IMR-90 (cell line): ENCODE data around the gene ULBP2. TPM values are rescaled to one million over a fixed set of nuclear protein-coding genes. Genes with fewer than 3 reads are reported as not detected.

Experiments
- ATAC-seq: fragments of 200-7000 bp; cut with Tn5 transposase; 2 replicates; pipeline ENCODE4 v1.9.1; 2020; ENCODE audit warnings: low read depth, mild to moderate bottlenecking, moderate library complexity
- BruUV-seq: library from RNA; stranded (reverse); fragments of 400-500 nt; replicated peaks from 2 replicates; lab custom pipeline; 2021; lab: Mats Ljungman, UMichigan
- CTCF ChIA-PET: fragments of 300-600 bp; formaldehyde crosslinking; extraction: SDS; loops from one replicate; lab custom pipeline; 2021; ENCODE audit warnings: antibody characterized with exemption; lab: Yijun Ruan, JAX
- POLR2A ChIA-PET: fragments of 300-600 bp; sonication (Branson Sonifier 250); formaldehyde crosslinking; loops from one replicate; lab custom pipeline; 2022; ENCODE audit warnings: antibody characterized with exemption; ENCODE audit not compliant: unreplicated experiment; lab: Charles Lee
- DNase-seq: peaks from one replicate; pipeline ENCODE4 v3.0.0; 2013
- H2AFZ ChIP-seq: replicated peaks from 2 replicates; pipeline ENCODE3; 2013; ENCODE audit warnings: low read length, mild to moderate bottlenecking; ENCODE audit not compliant: poor library complexity
- H2AK5ac ChIP-seq: 2 replicates; pipeline ENCODE4 v1.6.1; 2013; ENCODE audit warnings: low read depth, low read length, inconsistent platforms
- H2AK9ac ChIP-seq: replicated peaks from 2 replicates; pipeline ENCODE3; 2013; ENCODE audit warnings: mild to moderate bottlenecking, low read depth, low read length, moderate library complexity; ENCODE audit not compliant: poor library complexity
- H2BK120ac ChIP-seq: 2 replicates; pipeline ENCODE4 v1.6.1; 2013; ENCODE audit warnings: low read depth, low read length, inconsistent platforms
- H2BK15ac ChIP-seq: 3 replicates; pipeline ENCODE4 v1.6.1; 2013; ENCODE audit warnings: low read depth, low read length, inconsistent platforms
- H2BK20ac ChIP-seq: 2 replicates; pipeline ENCODE4 v1.6.1; 2013; ENCODE audit warnings: low read depth, mild to moderate bottlenecking, inconsistent platforms, low read length, moderate library complexity
- H2BK5ac ChIP-seq: 2 replicates; pipeline ENCODE4 v1.6.1; 2013; ENCODE audit warnings: mild to moderate bottlenecking, low read depth, low read length, inconsistent platforms; ENCODE audit not compliant: poor library complexity, severe bottlenecking
- H3K14ac ChIP-seq: replicated peaks from 2 replicates; pipeline ENCODE4 v1.6.1; 2013; ENCODE audit warnings: low read depth, low read length, inconsistent platforms
- H3K18ac ChIP-seq: 2 replicates; pipeline ENCODE4 v1.6.1; 2013; ENCODE audit warnings: low read depth, low read length, control low read depth
- H3K23ac ChIP-seq: 2 replicates; pipeline ENCODE4 v1.6.1; 2013; ENCODE audit warnings: low read depth, low read length, inconsistent platforms
- H3K27ac ChIP-seq: 2 replicates; pipeline ENCODE4 v1.5.1; 2013; ENCODE audit warnings: mild to moderate bottlenecking, control low read depth, low read length; ENCODE audit not compliant: insufficient read depth
- H3K27me3 ChIP-seq: 2 replicates; pipeline ENCODE4 v1.6.1; 2013; ENCODE audit warnings: low read length; ENCODE audit not compliant: control insufficient read depth, insufficient read depth
- H3K36me3 ChIP-seq: 2 replicates; pipeline ENCODE4 v1.6.1; 2013; ENCODE audit warnings: low read length, mixed read lengths; ENCODE audit not compliant: control insufficient read depth, insufficient read depth
- H3K4ac ChIP-seq: 2 replicates; pipeline ENCODE4 v1.6.1; 2013; ENCODE audit warnings: low read depth, low read length, inconsistent platforms
- H3K4me1 ChIP-seq: 2 replicates; pipeline ENCODE4 v1.6.1; 2013; ENCODE audit warnings: low read length, mixed read lengths; ENCODE audit not compliant: control insufficient read depth, insufficient read depth
- H3K4me2 ChIP-seq: 2 replicates; pipeline ENCODE4 v1.6.1; 2013; ENCODE audit warnings: low read depth, mild to moderate bottlenecking, control low read depth, low read length, moderate library complexity
- H3K4me3 ChIP-seq: 2 replicates; pipeline ENCODE4 v1.5.1; 2013; ENCODE audit warnings: low read depth, mild to moderate bottlenecking, control low read depth, low read length, moderate library complexity; ENCODE audit not compliant: insufficient read depth
- H3K56ac ChIP-seq: 2 replicates; pipeline ENCODE4 v1.6.1; 2013; ENCODE audit warnings: low read length, inconsistent platforms; ENCODE audit not compliant: insufficient read depth; ENCODE audit errors: extremely low read depth
- H3K79me1 ChIP-seq, 2 experiments: 2 replicates each; pipeline ENCODE4 v1.6.1; 2013; ENCODE audit warnings: low read length in 2 of 2, inconsistent platforms in 1 of 2, low read depth in 1 of 2
- H3K9ac ChIP-seq: 2 replicates; pipeline ENCODE4 v1.6.1; 2013; ENCODE audit warnings: low read depth, low read length, control low read depth
- H3K9me1 ChIP-seq: 2 replicates; pipeline ENCODE4 v1.6.1; 2013; ENCODE audit warnings: low read length, inconsistent platforms; ENCODE audit not compliant: insufficient read depth
- H3K9me3 ChIP-seq: 2 replicates; pipeline ENCODE4 v1.6.1; 2013; ENCODE audit warnings: low read length; ENCODE audit not compliant: control insufficient read depth, insufficient read depth
- H4K20me1 ChIP-seq: 2 replicates; pipeline ENCODE4 v1.6.1; 2013; ENCODE audit warnings: low read length, inconsistent platforms; ENCODE audit not compliant: insufficient read depth
- H4K5ac ChIP-seq: 2 replicates; pipeline ENCODE4 v1.6.1; 2013; ENCODE audit warnings: mild to moderate bottlenecking, low read depth, low read length, control low read depth
- H4K8ac ChIP-seq, 2 experiments: 2 replicates each; pipeline ENCODE4 v1.6.1; 2013; ENCODE audit warnings: low read depth in 2 of 2, low read length in 2 of 2, control low read depth in 1 of 2, inconsistent platforms in 1 of 2
- H4K91ac ChIP-seq: 2 replicates; pipeline ENCODE4 v1.6.1; 2013; ENCODE audit warnings: low read depth, low read length, inconsistent platforms; ENCODE audit not compliant: insufficient read depth
- CHD1 ChIP-seq: IDR thresholded peaks from 2 replicates; pipeline ENCODE4 v1.6.1; 2012; ENCODE audit warnings: low read depth, low read length, improper control_type of control experiment
- WGBS, 2 experiments: methylation state at CpG; one replicate each; pipeline versions ENCODE4 v1.1.5 to v1.1.7; 2013; ENCODE audit warnings: missing lambda C conversion rate in 2 of 2; ENCODE audit not compliant: insufficient read length in 1 of 2; ENCODE audit errors: extremely low coverage in 2 of 2; 5-methylcytosine and 5-hydroxymethylcytosine counted together
- dilution Hi-C: fragments of 300-500 bp; cut with HindIII; formaldehyde crosslinking; loops from one replicate; pipeline ENCODE4 v1.14.3; 2018; ENCODE audit warnings: low sequenced_read_pairs; ENCODE audit not compliant: unreplicated experiment
- in situ Hi-C: fragments of 300-500 bp; cut with MboI; formaldehyde crosslinking; loops from 3 replicates; pipeline ENCODE4 v1.14.3; 2019; ENCODE audit warnings: low sequenced_read_pairs, inconsistent platforms, mixed read lengths
- intact Hi-C: fragments of 100-400 bp; cut with micrococcal nuclease; formaldehyde crosslinking; loops from 2 replicates; pipeline ENCODE4 v1.10.0; 2022
- polyA plus RNA-seq, 3 experiments: library from polyadenylated mRNA; depleted of rRNA; stranded (reverse); fragments of >200 nt; gene quantifications; 2 replicates each; pipeline ENCODE4 v1.2.3, GENCODE V29; 2012; ENCODE audit warnings: low replicate concordance in 1 of 3
- total RNA-seq: library from RNA; depleted of rRNA; stranded (reverse); fragments of >200 nt; gene quantifications from 2 replicates; pipeline ENCODE4 v1.2.3, GENCODE V29; 2012

ULBP2 gene
- total and polyA plus RNA-seq, 2 of the 4 experiments (the other 2 are of a cell fraction) = 7.9 to 16.2 TPM

DNA sequence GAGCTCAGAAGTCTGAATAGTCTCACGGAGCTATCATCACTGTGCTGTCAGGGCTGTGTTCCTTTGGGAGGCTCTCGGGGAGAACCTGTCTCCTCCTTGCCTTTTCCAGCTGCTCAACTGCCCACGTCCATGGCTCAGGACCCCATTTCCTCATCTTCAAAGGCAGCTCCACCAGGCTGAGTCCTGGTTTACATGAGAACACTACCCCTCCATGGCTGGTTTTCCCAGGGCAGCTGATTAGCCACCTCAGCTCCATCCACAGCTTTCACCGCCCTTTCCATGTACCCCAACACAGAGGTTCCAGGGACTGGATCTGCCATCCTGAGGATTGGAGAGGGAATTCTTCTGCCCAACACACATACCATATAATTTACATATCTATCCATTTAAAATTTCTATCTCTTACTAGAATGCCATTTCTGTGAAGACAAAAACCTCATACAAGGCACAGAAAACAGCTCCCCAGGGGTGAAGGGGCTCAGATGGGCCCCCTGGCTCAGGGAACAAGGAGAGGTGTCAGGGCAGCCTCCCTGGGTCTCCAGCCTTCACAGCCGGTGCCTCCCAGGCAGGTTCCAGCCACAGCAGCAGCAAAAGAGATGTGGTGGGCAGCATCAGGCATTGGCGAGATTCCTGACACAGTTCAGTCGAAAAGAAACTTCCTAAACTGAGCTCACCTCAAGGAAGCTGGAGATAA lies 41.7 kb upstream of the ULBP2 start:
- dilution Hi-C loops = no loop called here
- Histone ChIP-seq H4K8ac (no peak overlapping the region), H3K79me1 (peaks cover 0 to 11% of the 10 kb centered on the region in 2 experiments; a peak in 1 of 4 replicates), H3K9ac (no peak overlapping the region), H2BK120ac (no peak overlapping the region), H3K27ac (no peak overlapping the region), H2BK20ac (no peak overlapping the region), H3K18ac (no peak overlapping the region), H3K9me1 (peaks cover 20% of the 10 kb centered on the region), H3K4me3 (no peak overlapping the region), H2BK5ac (no peak overlapping the region), H3K23ac (no peak overlapping the region), H3K56ac (no peak overlapping the region), H4K5ac (no peak overlapping the region), H2AK9ac (no peak overlapping the region), H3K4me2 (no peak overlapping the region), H4K91ac (no peak overlapping the region), H3K27me3 (peaks cover 4% of the 10 kb centered on the region), H3K14ac (no peak overlapping the region), H3K4ac (no peak overlapping the region), H3K36me3 (no peaks in the 10 kb centered on the region), H3K9me3 (no peaks in the 10 kb centered on the region), H4K20me1 (no peaks in the 10 kb centered on the region), H2BK15ac (no peak overlapping the region), H2AK5ac (no peak overlapping the region; the same call in 1 of the 2 replicates), H2AFZ (peak overlapping the region; percentile 48), H3K4me1 (peaks cover 21% of the 10 kb centered on the region)
- CTCF ChIA-PET = no interaction called here
- ATAC-seq = no peak
- intact Hi-C loops = no loop called here
- no peak for DNase-seq
- WGBS, 2 experiments = 79% methylated on average over 5 of the region's 7 CpGs; no CpG with 5 or more reads in 1 of the 2 experiments
- POLR2A ChIA-PET = no interaction called here
- no peak for TF ChIP-seq CHD1
- BruUV-seq = no TSS peak
- in situ Hi-C loops = no loop called here
